Right lobe of liver (tissue), 6 donors: ENCODE measurements around the gene ZFAND3. TPM values are rescaled to one million over a fixed set of nuclear protein-coding genes. Genes with fewer than 3 reads are reported as not detected.

Experiments
- ATAC-seq, 4 donors: fragments of 200-7000 bp; cut with Tn5 transposase; one replicate each; pipeline ENCODE4 v1.9.1; 2020; ENCODE audit warnings: mild to moderate bottlenecking in 4 of 4, moderate library complexity in 4 of 4
- DNase-seq, 3 donors: peaks; one replicate each; pipeline ENCODE4 v3.0.0-alpha.2; 2020
- H3K27ac ChIP-seq, 3 donors: fragments of 200-600 bp; one replicate each; pipeline ENCODE4 v1.8.0; 2022
- H3K27me3 ChIP-seq, 2 donors: fragments of 200-600 bp; one replicate each; pipeline ENCODE4 v1.8.0; 2022
- H3K36me3 ChIP-seq, 4 donors: fragments of 200-600 bp; sonication (generic) in 1 of 4; one replicate each; pipeline versions ENCODE4 v1.5.1 to v1.8.0; 2017 to 2022; ENCODE audit warnings: control low read depth in 1 of 4
- H3K4me1 ChIP-seq, 4 donors: fragments of 200-600 bp; sonication (generic) in 1 of 4; one replicate each; pipeline versions ENCODE4 v1.5.1 to v1.8.0; 2017 to 2022; ENCODE audit warnings: control low read depth in 1 of 4
- H3K4me3 ChIP-seq, 3 donors: fragments of 200-600 bp; one replicate each; pipeline ENCODE4 v1.8.0; 2022
- H3K9me3 ChIP-seq, 4 donors: fragments of 200-600 bp; sonication (generic) in 1 of 4; one replicate each; pipeline versions ENCODE4 v1.5.1 to v1.8.0; 2017 to 2022; ENCODE audit warnings: control low read depth in 1 of 4
- CTCF ChIP-seq, 4 donors: fragments of 200-600 bp in 3 of 4; fragments of 450-650 bp in 1 of 4; IDR thresholded peaks; one replicate each; pipeline versions ENCODE4 v1.5.1 to v1.8.0; 2016 to 2022; ENCODE audit warnings: antibody characterized with exemption in 4 of 4, mild to moderate bottlenecking in 2 of 4
- POLR2A ChIP-seq: fragments of 450-650 bp; IDR thresholded peaks from one replicate; pipeline ENCODE4 v1.6.1; 2017; ENCODE audit warnings: antibody characterized with exemption, mild to moderate bottlenecking
- WGBS: methylation state at CpG from one replicate; pipeline ENCODE4 v1.1.6; 2018; ENCODE audit warnings: low coverage, low lambda C conversion rate; ENCODE audit not compliant: insufficient coverage; ENCODE audit errors: missing lambda C conversion rate; 5-methylcytosine and 5-hydroxymethylcytosine counted together
- intact Hi-C, 2 donors: fragments of 100-400 bp; cut with DNase I; formaldehyde crosslinking; loops; one replicate each; pipeline versions ENCODE4 v1.11.2 to v1.14.1; 2022
- total RNA-seq, 6 experiments: library from RNA; depleted of rRNA in 2 of 6; stranded (reverse); fragments of >200 nt in 2 of 6; fragmentation: NEBNext Ultra II Directional in 3 of 6; extraction: Animal tissue kit (Norgen Biotek cat#: 25700) in 3 of 6; gene quantifications; one replicate each; pipeline versions ENCODE4 v1.1.0 to v1.2.4, GENCODE V29; 2016 to 2023
- donor health status: DM: no; HTN: yes; CAD: no.
- donor health status: DM: no; HTN: no; CAD: no.
- donor health status: DM: no; HTN: no; CAD: no.
- donor health status: DM: no; HTN: yes; CAD: no.
- donor health status: DM: no; HTN: yes; CAD: no.

Gene ZFAND3
- total RNA-seq, 6 experiments from 2014 or later = 43.1 to 66.5 (median 53.2) TPM

- H3K27me3 ChIP-seq = no peaks in the 10 kb centered on the region
- intact Hi-C loops = no loop called here
- WGBS = 81% methylated on average over 4 of the region's 4 CpGs
- peaks cover 0 to 16% (median 3%) of the 10 kb centered on the region in 4 donors for H3K4me1 ChIP-seq
- TF ChIP-seq POLR2A (no peak), CTCF (IDR thresholded peaks at IDR 0.05) (no peak)
- H3K36me3 ChIP-seq = no peaks in the 10 kb centered on the region
- H3K9me3 ChIP-seq = no peaks in the 10 kb centered on the region
- ATAC-seq (no peak), DNase-seq (no peak)
- H3K27ac ChIP-seq = no peak overlapping the region
- H3K4me3 ChIP-seq = no peak overlapping the region
These were observed 86.6 kb downstream of the ZFAND3 start for GRCh38 chr6:37906121-37906520.

GRCh38 chr6:37910998-37911397 is 91.5 kb downstream of the ZFAND3 start:
- intact Hi-C loops = no loop called here
- DNase-seq (no peak), ATAC-seq (no peak)
- 87% methylated on average over 3 of the region's 3 CpGs for WGBS
- TF ChIP-seq CTCF (IDR thresholded peaks at IDR 0.05) = no peak
- TF ChIP-seq POLR2A = no peak
- Histone ChIP-seq H3K4me1 (peaks cover 0 to 6% (median 3%) of the 10 kb centered on the region in 4 donors), H3K27ac (no peak overlapping the region), H3K36me3 (no peaks in the 10 kb centered on the region), H3K9me3 (no peaks in the 10 kb centered on the region), H3K4me3 (no peak overlapping the region), H3K27me3 (no peaks in the 10 kb centered on the region)

GRCh38 chr6:37913210-37913609 is 93.7 kb downstream of the ZFAND3 start:
- TF ChIP-seq CTCF (IDR thresholded peaks at IDR 0.05) = no peak
- H3K9me3 ChIP-seq = no peaks in the 10 kb centered on the region
- H3K4me1 ChIP-seq = peaks cover 0 to 6% (median 3%) of the 10 kb centered on the region in 4 donors
- peaks cover 0 to 4% (median 0%) of the 10 kb centered on the region in 4 donors for H3K36me3 ChIP-seq
- no peaks in the 10 kb centered on the region for H3K27me3 ChIP-seq
- H3K4me3 ChIP-seq = no peak overlapping the region
- no peak overlapping the region for H3K27ac ChIP-seq
- intact Hi-C loops = no loop called here
- DNase-seq = no peak
- WGBS = 90% methylated on average over 1 of the region's 1 CpG
- no peak for ATAC-seq

- Histone ChIP-seq H3K36me3 (peaks cover 0 to 4% (median 0%) of the 10 kb centered on the region in 4 donors), H3K4me1 (peaks cover 0 to 8% (median 0%) of the 10 kb centered on the region in 4 donors), H3K4me3 (no peak overlapping the region), H3K27me3 (no peaks in the 10 kb centered on the region), H3K27ac (no peak overlapping the region), H3K9me3 (no peaks in the 10 kb centered on the region)
- TF ChIP-seq CTCF (IDR thresholded peaks at IDR 0.05) (no peak), POLR2A (no peak)
- ATAC-seq (no peak), DNase-seq (no peak)
- intact Hi-C loops = no loop called here
- WGBS = 100% methylated on average over 3 of the region's 3 CpGs
These were observed 95.9 kb downstream of the ZFAND3 start for GRCh38 chr6:37915463-37915862.

GRCh38 chr6:37916149-37916548 is 96.6 kb downstream of the ZFAND3 start:
- peaks cover 0 to 15% (median 0%) of the 10 kb centered on the region in 4 donors for H3K4me1 ChIP-seq
- intact Hi-C loops = no loop called here
- no peaks in the 10 kb centered on the region for H3K9me3 ChIP-seq
- H3K4me3 ChIP-seq = no peak overlapping the region
- TF ChIP-seq POLR2A = no peak
- TF ChIP-seq CTCF (IDR thresholded peaks at IDR 0.05) = no peak
- 83% methylated on average over 8 of the region's 8 CpGs for WGBS
- no peak overlapping the region for H3K27ac ChIP-seq
- no peaks in the 10 kb centered on the region for H3K27me3 ChIP-seq
- no peak for ATAC-seq
- no peak for DNase-seq
- H3K36me3 ChIP-seq = peaks cover 0 to 4% (median 0%) of the 10 kb centered on the region in 4 donors
